Measurements from ENCODE around the gene POLA2.
"Not testable (repeated sequence)": the region's sequence is repeated elsewhere in the genome, so short reads cannot be mapped to it uniquely, and the experiment has no call there.

The POLA2 gene, protein sequence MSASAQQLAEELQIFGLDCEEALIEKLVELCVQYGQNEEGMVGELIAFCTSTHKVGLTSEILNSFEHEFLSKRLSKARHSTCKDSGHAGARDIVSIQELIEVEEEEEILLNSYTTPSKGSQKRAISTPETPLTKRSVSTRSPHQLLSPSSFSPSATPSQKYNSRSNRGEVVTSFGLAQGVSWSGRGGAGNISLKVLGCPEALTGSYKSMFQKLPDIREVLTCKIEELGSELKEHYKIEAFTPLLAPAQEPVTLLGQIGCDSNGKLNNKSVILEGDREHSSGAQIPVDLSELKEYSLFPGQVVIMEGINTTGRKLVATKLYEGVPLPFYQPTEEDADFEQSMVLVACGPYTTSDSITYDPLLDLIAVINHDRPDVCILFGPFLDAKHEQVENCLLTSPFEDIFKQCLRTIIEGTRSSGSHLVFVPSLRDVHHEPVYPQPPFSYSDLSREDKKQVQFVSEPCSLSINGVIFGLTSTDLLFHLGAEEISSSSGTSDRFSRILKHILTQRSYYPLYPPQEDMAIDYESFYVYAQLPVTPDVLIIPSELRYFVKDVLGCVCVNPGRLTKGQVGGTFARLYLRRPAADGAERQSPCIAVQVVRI

DNA sequence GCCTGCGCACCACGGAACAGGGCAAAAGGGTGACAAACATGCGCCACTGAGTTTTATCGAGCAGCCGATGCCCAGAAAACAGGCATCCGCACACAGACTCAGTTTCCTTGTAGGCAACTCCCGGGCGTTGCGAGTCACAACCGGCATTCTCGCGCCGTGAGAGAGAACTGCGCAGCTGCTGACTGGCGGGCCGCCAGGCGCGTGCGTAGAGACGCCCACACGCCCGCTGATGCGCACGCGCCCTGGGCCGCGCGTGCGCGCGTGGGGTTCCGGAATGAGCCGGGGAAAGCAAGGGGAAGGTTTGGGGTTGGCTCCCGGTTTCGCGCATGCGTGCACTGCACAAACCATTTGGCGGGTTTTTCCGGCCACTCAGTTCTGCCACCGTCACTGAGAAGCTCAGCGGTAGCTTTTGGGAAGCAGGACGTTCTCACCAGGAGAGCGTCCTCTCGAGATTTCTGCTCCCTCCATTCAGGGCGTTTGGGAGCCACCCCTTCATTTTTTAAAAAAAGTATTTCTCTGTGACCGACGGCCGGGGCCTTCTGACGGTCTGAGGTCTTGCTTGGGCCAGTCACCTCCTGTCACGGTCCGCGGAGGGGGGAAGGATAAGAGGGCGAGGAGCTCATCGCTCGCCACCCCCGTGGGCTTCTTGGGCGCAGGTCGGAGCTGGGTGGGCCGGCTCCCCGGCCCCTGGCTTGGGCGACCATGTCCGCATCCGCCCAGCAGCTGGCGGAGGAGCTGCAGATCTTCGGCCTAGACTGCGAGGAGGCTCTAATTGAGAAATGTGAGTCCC, at the start of gene POLA2:
POLA2 (plus strand) TSS at position 372 of the 790 bp plus-strand sequence; CDS start at position 703, 331 bp downstream.
- peak; percentile 92 to 97 (median 95) for DNase-seq (ENCODE audit: low read depth in 3 of 3)

DNA sequence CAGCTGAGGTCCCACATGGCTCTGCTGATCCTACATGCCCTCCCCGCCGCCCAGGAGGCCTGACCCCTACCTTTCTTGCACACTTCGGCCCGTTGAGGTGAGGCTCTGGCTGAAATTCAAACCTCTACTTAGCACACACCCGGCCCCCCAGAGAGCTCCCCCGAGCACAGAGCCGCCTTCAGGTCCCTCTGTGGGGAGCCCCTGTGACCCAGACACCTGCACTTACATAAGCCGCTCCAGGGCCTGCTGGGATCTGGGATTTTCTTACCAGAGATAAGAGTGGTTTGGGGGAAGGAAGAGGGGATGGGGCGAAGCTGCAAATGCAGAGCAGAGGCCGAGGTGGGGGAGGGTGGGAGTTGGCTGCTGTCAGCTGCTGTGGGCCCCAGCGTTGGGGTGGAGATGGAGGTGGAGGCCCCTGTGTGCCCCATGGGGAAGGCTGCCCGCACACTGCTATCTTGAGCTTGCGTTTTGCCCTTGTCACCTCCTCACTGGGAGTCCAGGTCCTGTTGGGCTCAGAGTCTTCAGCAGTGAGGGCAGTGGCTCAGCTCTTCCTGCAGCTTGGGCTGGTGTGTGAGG, 49.4 kb upstream of the POLA2 start:
- no peak for DNase-seq (ENCODE audit: low read depth in 3 of 3)

DNA sequence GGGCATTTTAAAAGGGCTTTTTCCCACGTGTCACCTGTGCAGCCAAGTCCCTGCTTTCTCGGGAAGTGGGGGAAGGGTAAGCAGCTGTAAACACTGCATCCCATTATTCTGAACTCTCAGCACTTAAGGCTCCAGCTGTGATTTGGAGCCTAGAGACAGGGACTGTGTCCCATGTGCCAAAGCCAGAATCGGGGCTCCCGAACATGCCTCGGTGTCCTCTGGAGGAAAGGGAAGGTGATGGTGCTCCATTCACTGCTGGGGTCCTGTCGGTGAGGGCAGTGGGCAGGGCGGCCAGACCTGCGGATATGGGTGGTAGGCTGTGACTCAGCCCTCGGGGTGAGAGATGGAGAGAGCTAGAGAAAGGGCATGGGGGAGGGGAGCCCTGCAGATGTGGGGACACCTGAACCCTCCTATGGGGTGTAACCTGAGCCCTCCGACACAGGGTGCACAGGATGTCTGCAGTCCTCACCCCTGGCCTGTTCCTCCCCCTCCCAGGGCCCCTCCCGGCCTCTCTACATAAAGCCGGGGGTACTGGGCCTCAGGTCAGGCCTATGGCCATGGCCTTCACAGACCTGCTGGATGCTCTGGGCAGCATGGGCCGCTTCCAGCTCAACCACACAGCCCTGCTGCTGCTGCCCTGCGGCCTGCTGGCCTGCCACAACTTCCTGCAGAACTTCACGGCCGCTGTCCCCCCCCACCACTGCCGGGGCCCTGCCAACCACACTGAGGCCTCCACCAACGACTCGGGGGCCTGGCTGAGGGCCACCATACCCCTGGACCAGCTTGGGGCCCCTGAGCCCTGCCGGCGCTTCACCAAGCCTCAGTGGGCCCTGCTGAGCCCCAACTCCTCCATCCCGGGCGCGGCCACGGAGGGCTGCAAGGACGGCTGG, 48.2 kb upstream of the POLA2 start:
- no peak for DNase-seq (ENCODE audit: low read depth in 3 of 3)

DNA sequence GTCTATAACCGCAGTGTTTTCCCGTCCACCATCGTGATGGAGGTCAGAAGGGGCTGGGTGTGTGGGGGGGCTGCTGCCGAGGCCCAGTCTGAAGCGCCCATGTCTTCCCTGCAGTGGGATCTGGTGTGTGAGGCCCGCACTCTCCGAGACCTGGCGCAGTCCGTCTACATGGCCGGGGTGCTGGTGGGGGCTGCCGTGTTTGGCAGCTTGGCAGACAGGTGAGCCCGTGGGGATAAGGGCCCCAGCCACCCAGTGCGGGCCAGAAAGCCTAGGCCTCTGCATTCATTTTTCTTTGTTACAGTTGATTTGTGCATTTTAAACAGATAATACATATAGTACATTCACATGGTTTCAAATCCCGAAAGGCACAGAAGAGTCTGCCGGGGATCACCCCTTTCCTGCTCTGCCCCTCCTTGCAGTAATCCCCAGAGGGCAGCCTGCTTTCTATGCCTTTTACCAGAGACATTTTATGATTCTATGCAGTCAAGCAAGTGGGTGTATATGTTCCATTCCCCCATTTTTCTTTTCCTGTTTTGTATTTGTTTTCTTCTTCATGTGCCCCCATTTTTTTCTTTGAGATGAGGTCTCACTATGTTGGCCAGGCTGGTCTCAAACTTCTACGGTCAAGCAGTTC, 47.4 kb upstream of the POLA2 start:
- no peak for DNase-seq (ENCODE audit: low read depth in 3 of 3)

DNA sequence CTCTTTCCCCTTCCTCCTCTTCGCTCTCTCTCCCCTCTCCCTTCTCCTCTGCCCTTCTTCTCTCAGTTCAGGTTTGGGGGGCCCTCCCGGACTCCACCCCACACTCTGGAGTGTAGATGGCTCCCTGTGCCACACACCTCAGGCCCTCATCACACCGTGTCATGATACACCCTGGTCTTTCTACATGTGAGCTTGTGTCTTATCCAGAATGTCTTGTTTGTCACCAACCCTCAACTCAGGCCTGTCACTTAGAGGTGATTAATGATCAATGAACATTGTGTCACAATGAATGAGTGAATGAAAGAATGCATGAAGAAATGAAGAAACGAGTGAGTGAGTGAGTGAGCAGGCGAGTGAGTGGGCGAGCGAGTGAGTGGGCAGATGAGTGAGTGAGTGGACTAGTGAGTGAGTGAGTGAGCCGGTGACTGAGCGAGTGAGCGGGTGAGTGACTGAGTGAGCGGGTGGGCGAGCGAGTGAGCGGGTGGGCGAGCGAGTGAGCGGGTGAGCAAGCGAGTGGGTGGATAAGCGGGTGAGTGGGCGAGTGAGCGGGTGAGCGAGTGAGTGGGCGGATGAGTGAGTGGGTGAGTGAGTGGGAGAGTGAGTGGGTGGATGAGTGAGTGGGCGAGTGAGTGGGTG, 46.2 kb upstream of the POLA2 start:
- DNase-seq (ENCODE audit: low read depth in 3 of 3): peak in 1 of 3 donors; percentile 44

DNA sequence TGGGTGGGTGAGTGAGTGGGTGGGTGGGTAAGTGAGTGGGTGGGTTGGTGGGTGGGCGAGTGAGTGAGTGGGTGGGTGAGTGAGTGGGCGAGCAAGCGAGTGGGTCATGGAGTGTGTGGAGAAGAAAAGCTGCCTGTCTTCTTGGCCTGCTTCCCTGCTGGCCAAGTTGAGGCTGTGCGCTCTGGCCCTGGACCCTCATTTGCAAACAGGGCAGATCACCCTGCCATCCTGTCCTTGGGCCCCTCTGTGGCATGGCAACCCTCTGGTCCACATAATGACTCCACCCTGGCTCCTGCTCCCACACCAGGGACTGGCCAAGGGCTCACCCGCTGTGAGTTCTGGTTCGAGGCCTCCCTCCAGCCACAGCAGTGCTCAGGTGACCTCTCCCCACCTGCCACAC, 44.9 kb upstream of the POLA2 start:
- DNase-seq (ENCODE audit: low read depth in 3 of 3): no peak

DNA sequence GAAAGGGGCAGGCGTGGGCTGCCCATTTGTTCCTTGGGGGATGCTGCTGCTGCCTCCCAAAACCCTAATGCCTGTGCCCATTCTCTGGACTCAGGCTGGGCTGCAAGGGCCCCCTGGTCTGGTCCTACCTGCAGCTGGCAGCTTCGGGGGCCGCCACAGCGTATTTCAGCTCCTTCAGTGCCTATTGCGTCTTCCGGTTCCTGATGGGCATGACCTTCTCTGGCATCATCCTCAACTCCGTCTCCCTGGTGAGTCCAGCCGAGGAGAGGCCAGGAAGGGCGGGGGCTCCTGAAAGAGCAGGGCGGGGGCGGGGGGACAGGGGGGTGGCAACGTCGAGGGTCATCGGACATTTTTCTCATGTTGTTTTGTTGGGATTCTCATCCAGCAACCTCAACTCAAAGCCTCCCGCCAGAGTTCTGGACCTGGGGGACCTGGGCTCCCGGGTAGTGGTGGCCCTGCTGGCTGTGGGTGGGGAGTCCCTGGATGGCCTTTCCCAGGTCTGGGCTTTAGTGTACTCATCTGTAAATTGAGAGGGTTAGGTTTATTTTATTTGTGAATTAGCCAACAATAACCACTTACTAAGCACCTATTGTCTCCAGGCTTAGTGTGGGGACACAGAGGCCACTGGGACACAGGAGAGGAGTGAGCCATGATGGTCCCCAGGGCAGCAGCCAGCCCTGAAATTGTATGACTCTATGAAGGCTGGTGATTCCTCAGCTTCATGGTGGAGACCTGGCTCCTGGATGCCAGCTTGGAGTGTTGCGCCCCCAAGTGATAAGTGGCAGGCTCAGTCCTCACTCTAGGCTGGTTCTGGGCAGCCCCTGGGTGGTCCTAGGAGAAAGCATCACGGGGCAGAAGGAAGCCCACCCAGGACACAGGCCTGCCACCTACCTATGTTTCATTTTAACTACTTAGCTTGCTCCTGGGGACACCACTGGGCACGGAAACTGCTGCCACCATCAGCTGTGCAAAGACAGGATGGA, 44.0 kb upstream of the POLA2 start:
- no peak for DNase-seq (ENCODE audit: low read depth in 3 of 3)

DNA sequence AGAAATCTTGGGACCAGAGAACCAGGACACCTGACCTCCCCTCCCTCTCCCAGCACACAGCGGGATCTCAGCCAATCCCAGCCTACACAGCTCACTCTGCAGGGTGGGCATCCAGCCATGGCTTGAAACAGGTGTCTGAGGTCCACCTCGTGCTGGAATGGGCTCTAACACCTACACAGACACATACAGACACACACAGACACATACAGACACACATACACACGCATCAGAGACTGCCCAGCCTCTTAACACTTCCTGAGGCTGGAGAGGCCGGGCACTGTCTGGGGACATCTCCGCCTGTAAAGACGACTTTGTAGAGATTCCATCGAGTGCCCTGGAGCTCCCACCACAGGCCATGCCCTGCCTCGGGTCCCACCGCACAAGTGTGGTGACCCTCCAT, 43.3 kb upstream of the POLA2 start:
- DNase-seq (ENCODE audit: low read depth in 3 of 3): no peak

DNA sequence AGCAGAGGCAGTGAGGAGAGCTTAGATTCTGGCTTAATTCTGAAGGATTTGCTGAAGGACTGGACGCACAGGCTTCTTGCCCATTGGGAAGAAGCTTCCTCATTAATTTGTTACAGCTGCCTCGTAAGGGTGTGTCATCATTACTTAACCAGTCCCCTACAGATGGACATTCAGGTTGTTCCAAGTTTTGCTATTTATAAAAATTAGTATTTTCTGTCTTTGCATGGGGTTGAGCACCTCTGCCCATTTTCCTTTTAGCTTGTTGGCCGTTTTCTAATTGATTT, 41.9 kb upstream of the POLA2 start:
- DNase-seq (ENCODE audit: low read depth in 3 of 3): no peak

DNA sequence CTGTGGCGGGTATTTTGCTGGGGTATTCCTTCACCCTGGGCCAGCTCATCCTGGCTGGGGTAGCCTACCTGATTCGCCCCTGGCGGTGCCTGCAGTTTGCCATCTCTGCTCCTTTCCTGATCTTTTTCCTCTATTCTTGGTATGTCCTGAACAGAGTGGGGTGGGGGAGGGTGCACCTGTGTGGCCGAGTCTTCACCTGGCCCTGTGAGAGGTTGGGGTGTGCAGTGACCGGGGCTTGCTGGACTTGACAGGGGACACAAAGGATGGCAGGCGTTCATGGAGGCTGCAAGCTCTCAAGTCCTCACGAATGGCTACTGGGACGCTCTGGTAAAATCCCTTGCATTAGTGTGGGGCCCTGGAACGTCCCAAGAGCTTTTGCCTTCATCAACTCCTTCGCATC, 40.7 kb upstream of the POLA2 start:
- no peak for DNase-seq (ENCODE audit: low read depth in 3 of 3)

DNA sequence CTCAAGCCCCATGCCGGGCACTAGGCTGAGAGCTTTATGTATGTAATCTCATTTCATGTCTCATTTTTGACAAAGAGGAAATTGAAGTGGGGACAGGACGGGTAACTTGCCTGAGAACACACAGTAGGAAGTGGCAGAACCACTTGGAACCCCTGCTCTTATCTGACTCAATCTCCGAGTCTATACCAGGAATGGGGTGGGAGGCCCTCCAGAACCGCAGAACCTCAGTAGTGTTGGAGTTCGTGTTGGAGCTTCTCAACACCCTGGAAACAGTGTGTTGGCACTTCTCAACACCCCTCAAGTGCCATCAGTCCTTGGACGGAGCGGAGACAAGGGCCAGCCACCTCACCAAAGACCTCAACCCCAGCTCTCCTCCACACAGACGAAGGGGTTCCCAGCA, 38.8 kb upstream of the POLA2 start:
- no peak for DNase-seq (ENCODE audit: low read depth in 3 of 3)

DNA sequence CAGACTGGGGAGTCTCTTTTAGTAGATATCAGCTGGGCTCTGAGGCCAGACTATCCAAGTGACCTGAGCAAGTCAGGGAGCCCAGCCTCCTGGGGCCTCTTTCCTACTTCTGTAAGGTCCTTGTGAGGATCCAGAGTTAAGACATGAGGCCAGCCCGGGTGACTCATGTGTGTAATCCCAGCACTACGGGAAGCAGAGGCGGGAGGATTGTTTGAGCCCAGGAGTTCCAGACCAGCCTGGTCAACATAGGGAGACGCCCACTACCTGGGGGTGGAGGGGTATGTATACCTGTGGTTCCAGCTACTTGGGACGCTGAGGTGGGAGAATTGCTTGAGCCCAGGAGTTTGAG, 36.9 kb upstream of the POLA2 start:
- DNase-seq (ENCODE audit: low read depth in 3 of 3): no peak

DNA sequence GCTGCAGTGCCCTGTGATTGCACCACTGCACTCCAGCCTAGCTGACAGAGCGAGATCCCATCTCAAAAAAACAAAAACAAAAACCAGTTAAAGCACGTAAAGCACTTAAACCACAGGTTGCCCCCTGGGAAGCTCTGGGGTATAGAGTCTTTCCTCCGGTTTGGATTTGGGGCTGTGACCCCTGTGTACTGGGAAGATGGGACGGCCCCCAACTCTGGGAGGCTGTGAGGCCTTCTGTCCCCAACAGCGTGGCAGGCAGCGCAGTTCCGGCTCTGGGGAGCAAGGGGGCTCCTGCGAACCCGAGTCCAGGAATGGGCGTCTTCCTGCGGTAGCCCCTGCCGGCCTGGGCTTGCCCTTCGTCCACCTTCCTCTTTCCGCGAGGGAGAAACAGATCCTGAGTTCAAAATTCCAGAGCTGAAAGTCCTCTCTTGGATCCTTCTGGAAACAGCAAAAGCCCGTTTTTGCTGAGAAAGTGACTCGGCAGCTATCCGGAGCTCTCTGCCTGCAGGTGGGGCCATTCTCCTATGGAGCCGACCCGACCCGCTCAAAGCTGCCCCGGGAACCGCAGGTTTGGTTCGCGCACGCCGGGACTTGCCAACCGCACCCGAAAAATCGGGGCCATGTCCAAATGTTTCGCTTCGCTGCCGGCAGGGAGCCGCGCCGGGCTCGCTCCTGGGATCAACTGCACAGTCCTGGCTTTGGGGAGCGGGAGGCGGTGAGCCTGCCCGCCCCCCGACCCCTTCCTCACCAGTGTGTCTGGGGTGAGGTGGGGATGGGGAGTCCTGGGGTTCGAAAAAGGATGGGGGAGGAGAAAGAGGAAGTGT, 36.3 kb upstream of the POLA2 start:
- peak in 2 of 3 donors; percentile 30 to 35 for DNase-seq (ENCODE audit: low read depth in 3 of 3)

DNA sequence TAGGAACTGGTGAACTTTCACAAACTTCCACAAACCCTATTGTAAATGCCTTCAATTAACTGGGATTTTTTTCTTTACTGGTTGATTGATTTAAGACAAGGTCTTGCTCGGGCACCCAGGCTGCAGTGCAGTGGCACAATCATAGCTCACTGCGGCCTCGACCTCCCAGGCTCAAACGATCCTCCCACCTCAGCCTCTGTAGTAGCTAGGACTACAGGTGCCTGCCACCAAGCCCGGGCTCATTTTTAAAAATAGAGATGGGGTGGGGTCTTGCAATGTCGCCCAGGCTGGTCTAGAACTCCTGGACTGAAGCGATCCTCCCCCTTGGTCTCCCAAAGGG, 35.7 kb upstream of the POLA2 start:
- DNase-seq (ENCODE audit: low read depth in 3 of 3): no peak

DNA sequence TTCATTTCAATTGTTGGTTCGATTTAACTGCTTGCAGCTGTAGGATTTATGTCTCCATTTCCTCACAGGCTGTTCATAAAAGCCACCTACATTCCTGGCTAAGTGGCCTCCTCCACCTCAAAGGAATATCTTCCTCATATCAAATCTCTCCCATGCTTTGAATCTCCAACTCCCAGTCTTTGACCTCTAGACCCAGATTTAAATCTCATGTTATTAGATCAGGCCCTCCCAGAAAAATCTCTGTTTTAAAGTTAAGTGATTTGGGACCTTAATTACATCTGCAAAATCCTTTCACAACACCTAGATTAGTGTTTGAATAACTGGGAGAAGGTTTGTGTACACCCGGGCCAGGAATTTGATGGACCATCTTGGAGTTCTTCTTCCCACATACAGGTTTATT, 33.9 kb upstream of the POLA2 start:
- DNase-seq (ENCODE audit: low read depth in 3 of 3): no peak

DNA sequence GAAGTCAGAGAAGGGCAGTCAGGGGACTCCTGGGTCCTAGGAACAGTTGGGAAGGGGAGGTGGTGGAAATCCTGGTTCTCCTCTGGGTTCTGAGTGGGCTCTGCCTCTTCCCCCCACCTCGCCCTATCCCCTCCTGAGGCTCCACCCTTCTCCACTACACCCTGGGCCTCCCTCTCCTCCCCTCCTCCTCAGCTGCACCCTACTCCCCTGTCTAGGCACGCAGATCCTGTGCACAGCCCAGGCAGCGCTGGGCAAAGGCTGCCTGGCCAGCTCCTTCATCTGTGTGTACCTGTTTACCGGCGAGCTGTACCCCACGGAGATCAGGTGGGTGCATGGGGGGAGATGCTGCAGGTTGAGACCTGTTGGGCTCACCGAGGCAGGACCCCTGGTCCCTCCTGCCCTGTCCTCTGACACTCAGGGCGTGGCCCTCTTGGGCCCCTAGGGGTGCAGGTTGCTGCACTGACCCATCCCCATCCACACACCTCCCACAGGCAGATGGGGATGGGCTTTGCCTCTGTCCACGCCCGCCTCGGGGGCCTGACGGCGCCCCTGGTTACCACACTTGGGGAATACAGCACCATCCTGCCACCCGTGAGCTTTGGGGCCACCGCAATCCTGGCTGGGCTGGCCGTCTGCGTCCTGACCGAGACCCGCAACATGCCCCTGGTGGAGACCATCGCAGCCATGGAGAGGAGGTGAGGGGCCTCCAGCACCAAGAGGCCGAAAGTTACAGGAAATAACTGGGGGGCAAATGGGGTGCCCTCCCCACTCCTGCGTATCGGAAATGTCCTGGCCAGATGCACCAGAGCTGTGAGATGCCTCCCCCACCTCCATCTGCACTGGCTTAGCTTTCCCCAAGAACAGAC, 25.3 kb upstream of the POLA2 start:
- no peak for DNase-seq (ENCODE audit: low read depth in 3 of 3)

DNA sequence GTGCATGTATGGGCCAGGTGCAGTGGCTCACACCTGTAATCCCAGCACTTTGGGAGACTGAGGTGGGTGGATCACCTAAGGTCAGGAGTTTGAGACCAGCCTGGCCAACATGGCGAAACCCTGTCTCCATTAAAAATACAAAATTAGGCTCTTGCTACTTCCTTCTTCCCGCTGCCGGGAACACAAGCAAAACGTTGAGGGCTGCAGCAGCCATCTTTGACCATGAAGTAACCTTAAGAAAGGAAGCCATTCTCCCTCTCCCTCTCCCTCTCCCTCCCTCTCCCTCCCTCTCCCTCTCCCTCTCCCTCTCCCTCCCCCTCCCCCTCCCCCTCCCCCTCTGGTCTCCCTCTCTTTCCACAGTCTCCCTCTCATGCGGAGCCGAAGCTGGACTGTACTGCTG, 23.5 kb upstream of the POLA2 start:
- not testable (repeated sequence) for DNase-seq (ENCODE audit: low read depth in 3 of 3)

DNA sequence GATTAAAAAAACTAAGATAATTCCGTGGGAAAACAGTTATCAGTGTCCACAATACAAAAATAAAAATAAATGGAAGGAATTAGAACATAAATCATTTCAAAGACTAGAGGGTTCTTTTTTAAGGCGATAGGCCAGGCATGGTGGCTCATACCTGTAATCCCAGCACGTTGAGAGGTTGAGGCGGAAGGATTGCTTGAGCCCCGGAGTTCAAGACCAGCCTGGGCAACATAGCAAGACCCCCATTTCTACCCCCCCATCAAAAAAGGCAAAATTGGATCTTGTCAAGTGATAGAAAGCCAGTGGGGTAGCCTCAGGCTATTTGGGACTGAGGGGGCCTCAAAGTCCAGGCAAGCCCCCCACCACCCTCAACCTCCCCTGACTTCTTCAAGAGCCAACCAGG, 20.6 kb upstream of the POLA2 start:
- no peak for DNase-seq (ENCODE audit: low read depth in 3 of 3)

Measured in stimulated activated CD4-positive, alpha-beta T cell treated with anti-CD3 and anti-CD28 coated beads, TNF-alpha, amount 100 ng/mL, for 48 hours (primary cell).